GM12878 (cell line): ENCODE data around the gene OR52N4.

Source experiments
- NFIC ChIP-seq: IDR thresholded peaks from 2 replicates; pipeline ENCODE4 v1.6.1; 2012; ENCODE audit warnings: low read depth, mild to moderate bottlenecking, inconsistent platforms, low read length, moderate library complexity
- ZSCAN29 ChIP-seq: fragments of 450-650 bp; IDR thresholded peaks from 2 replicates; pipeline ENCODE4 v1.6.1; 2017; ENCODE audit warnings: mild to moderate bottlenecking, moderate library complexity

- TF ChIP-seq ZSCAN29 (no peak), NFIC (no peak)
Measured at GRCh38 chr11:5783255-5783654, 29.2 kb downstream of the OR52N4 start, which contains the start of gene OR52N5.
